ENCODE data around the gene FBLN1. TPM values are rescaled to one million over a fixed set of nuclear protein-coding genes. Genes with fewer than 3 reads are reported as not detected.

Gene FBLN1
- total RNA-seq, 2 donors from 2014 or later: 125 to 144 TPM

GRCh38 chr22:45631140-45631840, 128.6 kb downstream of the FBLN1 start:
- no peak for DNase-seq (ENCODE audit: low spot score)
- H3K27ac ChIP-seq: no peak overlapping the region
- no peaks in the 10 kb centered on the region for H3K36me3 ChIP-seq
- H3K4me3 ChIP-seq: no peak overlapping the region
- H3K27me3 ChIP-seq (replicated peaks; ENCODE audit: insufficient read depth): no peaks in the 10 kb centered on the region
- 76% methylated on average over 12 of the region's 12 CpGs for WGBS
- no peaks in the 10 kb centered on the region for H3K4me1 ChIP-seq (replicated peaks)
- intact Hi-C loops (cut with DNase I): no loop called here
- H3K9me3 ChIP-seq: no peaks in the 10 kb centered on the region
- TF ChIP-seq POLR2AphosphoS5 (IDR thresholded peaks at IDR 0.05) (no peak), POLR2A (IDR thresholded peaks at IDR 0.05) (no peak), CTCF (IDR thresholded peaks at IDR 0.05) (no peak)

DNA sequence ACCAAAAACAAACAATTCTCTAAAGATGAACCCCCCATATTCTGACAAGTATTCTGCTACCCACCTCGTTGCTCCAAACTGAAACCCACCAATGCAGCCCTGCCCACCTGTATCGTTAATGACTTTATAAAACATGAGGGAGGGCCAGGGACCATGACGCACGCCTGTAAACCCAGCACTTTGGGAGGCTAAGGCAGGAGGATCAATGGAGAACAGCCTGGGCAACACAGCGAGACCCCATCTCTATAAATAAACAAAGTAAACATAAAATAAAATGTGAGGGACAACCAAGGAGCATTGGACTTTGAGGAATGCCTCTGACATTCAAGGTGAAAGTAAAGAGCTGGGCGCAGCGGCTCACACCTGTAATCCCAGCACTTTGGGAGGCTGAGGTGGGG, 129.2 kb downstream of the FBLN1 start:
- Histone ChIP-seq H3K27ac (no peak overlapping the region), H3K27me3 (replicated peaks; ENCODE audit: insufficient read depth) (no peaks in the 10 kb centered on the region)
- TF ChIP-seq POLR2A (IDR thresholded peaks at IDR 0.05): no peak
- TF ChIP-seq CTCF (IDR thresholded peaks at IDR 0.05): no peak
- TF ChIP-seq POLR2AphosphoS5 (IDR thresholded peaks at IDR 0.05): no peak

DNA sequence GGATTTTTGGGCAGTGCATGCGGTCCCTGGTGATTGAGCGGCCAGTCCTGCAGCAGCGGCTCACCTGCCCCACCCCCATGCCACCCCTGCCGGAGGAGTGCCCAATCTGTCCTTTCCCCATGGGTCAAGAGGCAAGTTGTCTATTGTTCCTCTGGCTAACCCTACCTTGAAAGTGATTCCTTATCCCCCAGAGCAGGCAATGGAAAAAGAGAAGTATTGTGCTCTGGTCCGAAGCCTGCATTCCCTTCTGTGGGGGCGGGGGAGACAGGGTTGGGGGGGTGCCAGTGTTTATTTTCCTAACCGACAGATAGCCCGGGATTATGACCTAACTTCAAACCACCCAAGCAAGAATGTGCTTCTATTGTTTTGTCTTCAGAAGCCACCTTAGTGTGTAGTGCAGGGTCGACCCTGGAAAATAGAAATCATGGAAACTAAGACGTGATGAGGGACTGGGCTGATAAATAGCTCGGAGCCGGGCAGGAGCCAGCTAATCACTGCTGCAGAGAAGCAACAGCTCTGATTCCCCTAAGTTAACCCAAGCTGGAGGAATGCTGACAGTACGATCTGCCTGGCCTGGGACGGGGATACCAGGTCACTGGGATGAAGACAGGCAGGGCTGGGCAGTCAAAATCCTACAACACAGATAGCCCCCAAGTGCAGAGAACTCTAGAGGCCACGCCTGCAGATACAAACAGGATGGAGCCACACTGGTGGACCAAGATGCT, 130.3 kb downstream of the FBLN1 start:
- DNase-seq (ENCODE audit: low spot score): no peak
- no peaks in the 10 kb centered on the region for H3K36me3 ChIP-seq
- H3K27me3 ChIP-seq (replicated peaks; ENCODE audit: insufficient read depth): no peaks in the 10 kb centered on the region
- H3K27ac ChIP-seq: no peak overlapping the region
- H3K4me1 ChIP-seq (replicated peaks): no peaks in the 10 kb centered on the region
- no peak overlapping the region for H3K4me3 ChIP-seq
- no peak for TF ChIP-seq POLR2A (IDR thresholded peaks at IDR 0.05)
- TF ChIP-seq POLR2AphosphoS5 (IDR thresholded peaks at IDR 0.05): no peak
- TF ChIP-seq CTCF (IDR thresholded peaks at IDR 0.05): no peak
- 34% methylated on average over 15 of the region's 15 CpGs for WGBS
- intact Hi-C loops (cut with DNase I): no loop called here
- H3K9me3 ChIP-seq: no peaks in the 10 kb centered on the region

More for the DNA sequence above, 129.2 kb downstream of the FBLN1 start:
- no peaks in the 10 kb centered on the region for H3K9me3 ChIP-seq
- DNase-seq (ENCODE audit: low spot score): no peak
- no peaks in the 10 kb centered on the region for H3K4me1 ChIP-seq (replicated peaks)
- 83% methylated on average over 7 of the region's 7 CpGs for WGBS
- intact Hi-C loops (cut with DNase I): no loop called here
- H3K36me3 ChIP-seq: no peaks in the 10 kb centered on the region
- H3K4me3 ChIP-seq: no peak overlapping the region

- H3K27ac ChIP-seq: no peak overlapping the region
- H3K9me3 ChIP-seq: no peaks in the 10 kb centered on the region
- intact Hi-C loops (cut with DNase I): no loop called here
- TF ChIP-seq POLR2AphosphoS5 (IDR thresholded peaks at IDR 0.05) (no peak), CTCF (IDR thresholded peaks at IDR 0.05) (no peak), POLR2A (IDR thresholded peaks at IDR 0.05) (no peak)
- H3K4me1 ChIP-seq (replicated peaks): no peaks in the 10 kb centered on the region
- H3K27me3 ChIP-seq (replicated peaks; ENCODE audit: insufficient read depth): no peaks in the 10 kb centered on the region
- WGBS: 90% methylated on average over 7 of the region's 7 CpGs
- DNase-seq (ENCODE audit: low spot score): no peak
- H3K4me3 ChIP-seq: no peak overlapping the region
- no peaks in the 10 kb centered on the region for H3K36me3 ChIP-seq
Observed at GRCh38 chr22:45636683-45637082, 134.0 kb downstream of the FBLN1 start.

DNA sequence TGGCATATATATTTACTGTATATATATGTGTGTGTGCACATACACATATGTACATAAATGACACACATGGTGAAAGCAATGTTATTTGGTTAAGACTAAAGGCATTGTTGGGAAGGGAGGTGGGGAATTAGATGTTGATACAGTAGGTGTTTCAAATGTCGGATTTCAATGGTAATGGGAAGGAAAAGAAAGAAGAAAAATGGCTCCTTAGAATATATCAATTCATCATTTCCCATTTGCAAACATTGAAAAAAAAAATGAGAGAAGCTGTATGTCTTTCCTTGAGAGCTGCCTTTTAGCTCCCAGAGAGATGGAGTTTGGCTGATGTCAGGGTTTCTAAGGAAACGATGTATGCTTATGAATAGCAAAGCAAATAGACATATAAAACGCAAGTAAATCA, 135.5 kb downstream of the FBLN1 start:
- no peaks in the 10 kb centered on the region for H3K4me1 ChIP-seq (replicated peaks)
- H3K27me3 ChIP-seq (replicated peaks; ENCODE audit: insufficient read depth): no peaks in the 10 kb centered on the region
- no peak overlapping the region for H3K27ac ChIP-seq
- intact Hi-C loops (cut with DNase I): no loop called here
- no peak for DNase-seq (ENCODE audit: low spot score)
- WGBS: 76% methylated on average over 3 of the region's 3 CpGs
- TF ChIP-seq CTCF (IDR thresholded peaks at IDR 0.05): no peak
- TF ChIP-seq POLR2AphosphoS5 (IDR thresholded peaks at IDR 0.05): no peak
- no peak for TF ChIP-seq POLR2A (IDR thresholded peaks at IDR 0.05)
- H3K4me3 ChIP-seq: no peak overlapping the region
- no peaks in the 10 kb centered on the region for H3K9me3 ChIP-seq
- H3K36me3 ChIP-seq: no peaks in the 10 kb centered on the region
